HepG2 (cell line): Measurements from ENCODE around the gene PARVA. TPM values are rescaled to one million over a fixed set of nuclear protein-coding genes. Genes with fewer than 3 reads are reported as not detected.

Source experiments
- ATAC-seq: fragments of 200-7000 bp; cut with Tn5 transposase; 3 replicates; pipeline ENCODE4 v1.9.1; 2020; ENCODE audit warnings: mild to moderate bottlenecking, moderate library complexity
- BruUV-seq: library from RNA; stranded (reverse); fragments of 400-500 nt; replicated peaks from 2 replicates; lab custom pipeline; 2021; lab: Mats Ljungman, UMichigan
- CTCF ChIA-PET: fragments of 300-600 bp; formaldehyde crosslinking; extraction: SDS; loops from one replicate; lab custom pipeline; 2021; ENCODE audit warnings: low total read pairs, inconsistent platforms, low intra/inter-chr PET ratio; lab: Yijun Ruan, JAX
- POLR2A ChIA-PET: fragments of 350-600 bp; sonication (Branson Sonifier 250); formaldehyde crosslinking; loops from one replicate; lab custom pipeline; 2020; ENCODE audit warnings: antibody characterized with exemption, inconsistent platforms; lab: Yijun Ruan, JAX
- DNase-seq: peaks from one replicate; pipeline ENCODE4 v3.0.0-alpha.2; 2015; ENCODE audit warnings: low spot score
- FAIRE-seq: peaks from 3 replicates; lab custom pipeline; 2011; peaks lifted over from hg19 to GRCh38; lab: Jason Lieb, UNC
- H2AFZ ChIP-seq: one replicate; pipeline ENCODE4 v1.6.1; 2011; ENCODE audit warnings: low read length, inconsistent platforms
- H3K27ac ChIP-seq: fragments of 300-600 bp; 3 replicates; pipeline ENCODE4 v1.8.0; 2011; ENCODE audit warnings: mixed run types, mild to moderate bottlenecking, mixed read lengths, low read length, inconsistent platforms; ENCODE audit not compliant: insufficient read depth; ENCODE audit errors: extremely low read length
- H3K27me3 ChIP-seq, 2 experiments: fragments of 200-600 bp in 1 of 2; 2 replicates in 1 of 2; 3 replicates in 1 of 2; pipeline versions ENCODE4 v1.6.0 to v1.8.0; 2011; ENCODE audit warnings: low read length in 2 of 2, mild to moderate bottlenecking in 2 of 2, moderate library complexity in 2 of 2, inconsistent platforms in 1 of 2; ENCODE audit not compliant: insufficient read depth in 2 of 2, control insufficient read depth in 1 of 2
- H3K36me3 ChIP-seq, 2 experiments: fragments of 200-600 bp in 1 of 2; replicated peaks in 1 of 2; 2 replicates in 1 of 2; 3 replicates in 1 of 2; pipeline versions ENCODE4 v1.5.1 to v1.8.0; 2011; ENCODE audit warnings: low read length in 2 of 2, inconsistent platforms in 1 of 2; ENCODE audit not compliant: insufficient read depth in 2 of 2, control insufficient read depth in 1 of 2
- H3K4me1 ChIP-seq: 2 replicates; pipeline ENCODE4 v1.5.1; 2012; ENCODE audit warnings: low read length, inconsistent platforms; ENCODE audit not compliant: insufficient read depth
- H3K4me2 ChIP-seq: 2 replicates; pipeline ENCODE4 v1.6.0; 2011; ENCODE audit warnings: low read depth, low read length, inconsistent platforms
- H3K4me3 ChIP-seq, 3 experiments: fragments of 200-600 bp in 1 of 3; sonication (generic), shearing (Covaris generic) in 1 of 3; replicated peaks in 1 of 3; 2 replicates each; pipeline ENCODE4 v1.5.1; 2011 to 2016; ENCODE audit warnings: low read length in 3 of 3, inconsistent platforms in 2 of 3, low read depth in 2 of 3, mild to moderate bottlenecking in 2 of 3, control low read depth in 1 of 3, mixed read lengths in 1 of 3; ENCODE audit not compliant: insufficient read depth in 1 of 3
- H3K79me2 ChIP-seq: one replicate; pipeline ENCODE4 v1.6.1; 2011; ENCODE audit warnings: low read length, inconsistent platforms; ENCODE audit not compliant: insufficient read depth
- H3K9ac ChIP-seq: 2 replicates; pipeline ENCODE4 v1.6.0; 2011; ENCODE audit warnings: mild to moderate bottlenecking, low read depth, low read length, inconsistent platforms; ENCODE audit not compliant: insufficient read depth
- H3K9me3 ChIP-seq: 2 replicates; pipeline ENCODE4 v1.5.1; 2012; ENCODE audit warnings: mild to moderate bottlenecking, low read length
- H4K20me1 ChIP-seq: 2 replicates; pipeline ENCODE4 v1.6.0; 2011; ENCODE audit warnings: inconsistent platforms, mild to moderate bottlenecking, low read length, moderate library complexity; ENCODE audit not compliant: insufficient read depth
- MAFF ChIP-seq: IDR thresholded peaks from 2 replicates; pipeline ENCODE4 v1.6.1; 2011; ENCODE audit warnings: low read depth, low read length, improper control_type of control experiment
- MAFK ChIP-seq, 2 experiments: IDR thresholded peaks in 1 of 2; conservative IDR thresholded peaks in 1 of 2; 2 replicates each; pipeline ENCODE4 v1.6.1; 2011; ENCODE audit warnings: improper control_type of control experiment in 2 of 2, low read length in 2 of 2
- MXD4 ChIP-seq: IDR thresholded peaks from 2 replicates; pipeline ENCODE4 v1.6.1; 2016; ENCODE audit warnings: mild to moderate bottlenecking, missing biosample characterization, missing genetic modification reagents
- ZNF382 ChIP-seq: sonication (generic); formaldehyde crosslinking; IDR thresholded peaks from 2 replicates; pipeline ENCODE4 v1.5.0; 2020; ENCODE audit warnings: missing genetic modification reagents, mild to moderate bottlenecking, borderline replicate concordance
- ZNF724P ChIP-seq: sonication (generic); formaldehyde crosslinking; IDR thresholded peaks from 2 replicates; pipeline ENCODE4 v1.8.0; 2022; ENCODE audit warnings: missing genetic modification reagents, borderline replicate concordance
- ZNF776 ChIP-seq: sonication (generic); formaldehyde crosslinking; IDR thresholded peaks from 2 replicates; pipeline ENCODE4 v1.4.0; 2020; ENCODE audit warnings: mild to moderate bottlenecking, missing genetic modification reagents
- ZNF878 ChIP-seq: sonication (generic); formaldehyde crosslinking; IDR thresholded peaks from 2 replicates; pipeline ENCODE4 v1.8.1; 2023; ENCODE audit warnings: mild to moderate bottlenecking, missing genetic modification reagents, moderate library complexity
- ZSCAN21 ChIP-seq: sonication (generic); formaldehyde crosslinking; IDR thresholded peaks from 2 replicates; pipeline ENCODE4 v1.8.0; 2022; ENCODE audit warnings: mild to moderate bottlenecking, missing genetic modification reagents, moderate library complexity, borderline replicate concordance
- WGBS: methylation state at CpG from one replicate; pipeline ENCODE4 v1.1.6; 2017; ENCODE audit warnings: low lambda C conversion rate; 5-methylcytosine and 5-hydroxymethylcytosine counted together
- in situ Hi-C: cut with HindIII; loops from 2 replicates; pipeline ENCODE4 v1.10.0; 2017; ENCODE audit warnings: low pct_unique_long_range_greater_than_20kb; ENCODE audit not compliant: extremely low pct_ligation_motif_present
- intact Hi-C: fragments of 100-400 bp; cut with micrococcal nuclease; formaldehyde crosslinking; loops from one replicate; pipeline ENCODE4 v1.10.0; 2022; ENCODE audit not compliant: unreplicated experiment
- polyA plus RNA-seq, 8 experiments: library from polyadenylated mRNA; depleted of rRNA in 3 of 8; stranded (reverse) in 7 of 8; unstranded in 1 of 8; fragments of >200 nt; fragmentation: Illumina TruSeq in 4 of 8; extraction: Trizol in 4 of 8; gene quantifications; 2 replicates each; pipeline versions ENCODE4 v1.2.1 to v1.2.3, GENCODE V29; 2011 to 2016; ENCODE audit warnings: low read depth in 4 of 8, missing spikeins in 1 of 8, mixed read lengths in 1 of 8; ENCODE audit not compliant: insufficient read depth in 1 of 8
- total RNA-seq, 5 experiments: library from RNA; depleted of rRNA; stranded (reverse); fragments of >200 nt; fragmentation: Illumina TruSeq; extraction: Trizol; gene quantifications; 2 replicates each; pipeline ENCODE4 v1.2.3, GENCODE V29; 2016; ENCODE audit warnings: low read depth in 1 of 5
- TF ChIP-seq, protein P1 (sequence below): sonication (generic); formaldehyde crosslinking; IDR thresholded peaks from 2 replicates; pipeline ENCODE4 v1.4.0; 2020; ENCODE audit warnings: mild to moderate bottlenecking, missing genetic modification reagents, borderline replicate concordance
- TF ChIP-seq, protein P2 (sequence below): sonication (generic); formaldehyde crosslinking; IDR thresholded peaks from 2 replicates; pipeline ENCODE4 v1.8.0; 2022; ENCODE audit warnings: missing genetic modification reagents, low read depth, mild to moderate bottlenecking, borderline replicate concordance

Gene PARVA
- total and polyA plus RNA-seq, 2 of the 13 experiments (the other 11 are each of a cell fraction or from before 2014, with no cell fraction given) = 5.9 to 9.1 TPM

DNA sequence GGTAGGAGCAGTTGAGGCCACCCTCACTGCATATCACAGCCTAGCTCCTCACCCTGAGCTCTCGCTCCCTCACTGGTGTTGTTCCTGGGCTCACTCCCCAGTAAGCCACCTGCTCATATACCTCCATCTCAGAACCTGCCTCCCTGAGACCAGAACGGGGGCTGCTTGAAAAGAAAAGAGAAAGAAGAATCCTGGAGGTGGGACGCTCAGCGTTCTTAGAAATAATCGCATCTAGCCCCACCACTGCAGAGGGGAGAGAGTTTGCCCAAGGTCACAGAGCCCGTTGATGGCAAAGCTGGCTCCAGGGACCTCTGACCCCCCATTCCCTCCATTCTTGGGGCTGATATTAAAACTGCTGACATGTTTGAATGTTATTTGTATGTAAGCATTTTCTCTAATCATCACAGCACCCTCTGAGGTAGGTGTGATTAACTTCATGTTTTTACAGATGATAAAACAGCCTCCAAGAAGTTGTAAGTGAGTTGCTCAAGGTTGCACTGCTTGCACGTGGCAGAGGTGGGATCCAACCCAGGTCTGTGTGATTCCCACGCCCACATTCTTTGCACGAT is 164.3 kb downstream of the PARVA start:
- in situ Hi-C loops = no loop called here
- H3K9me3 ChIP-seq = no peaks in the 10 kb centered on the region
- H3K27ac ChIP-seq = no peak overlapping the region
- intact Hi-C loops = no loop called here
- H3K4me2 ChIP-seq = no peak overlapping the region
- no peaks in the 10 kb centered on the region for H3K4me1 ChIP-seq
- peak in 1 of 2 experiments; percentile 77; a peak in 3 of 4 replicates for TF ChIP-seq MAFK (conservative IDR thresholded peaks at IDR 0.05 in 1 of 2, IDR thresholded peaks at IDR 0.05 in 1 of 2; ENCODE audit: low read length in 2 of 2)
- peak; percentile 76 for TF ChIP-seq MAFF
- no peak for TF ChIP-seq ZNF382 (CRISPR knock-in tag)
- TF ChIP-seq, all 625 proteins: peak for 2
- 51% methylated on average over 7 of the region's 9 CpGs for WGBS
- no peak overlapping the region for H2AFZ ChIP-seq
- H3K9ac ChIP-seq = no peak overlapping the region
- ATAC-seq (no peak), FAIRE-seq (no peak), DNase-seq (no peak)
- no peaks in the 10 kb centered on the region for H3K36me3 ChIP-seq
- ChIA-PET POLR2A (no interaction called here), CTCF (no interaction called here)
- no peak overlapping the region for H3K4me3 ChIP-seq
- BruUV-seq = no TSS peak
- no peaks in the 10 kb centered on the region for H4K20me1 ChIP-seq
- H3K27me3 ChIP-seq = peaks cover 0 to 7% of the 10 kb centered on the region in 2 experiments; a peak in 1 of 5 replicates
- H3K79me2 ChIP-seq = no peaks in the 10 kb centered on the region

DNA sequence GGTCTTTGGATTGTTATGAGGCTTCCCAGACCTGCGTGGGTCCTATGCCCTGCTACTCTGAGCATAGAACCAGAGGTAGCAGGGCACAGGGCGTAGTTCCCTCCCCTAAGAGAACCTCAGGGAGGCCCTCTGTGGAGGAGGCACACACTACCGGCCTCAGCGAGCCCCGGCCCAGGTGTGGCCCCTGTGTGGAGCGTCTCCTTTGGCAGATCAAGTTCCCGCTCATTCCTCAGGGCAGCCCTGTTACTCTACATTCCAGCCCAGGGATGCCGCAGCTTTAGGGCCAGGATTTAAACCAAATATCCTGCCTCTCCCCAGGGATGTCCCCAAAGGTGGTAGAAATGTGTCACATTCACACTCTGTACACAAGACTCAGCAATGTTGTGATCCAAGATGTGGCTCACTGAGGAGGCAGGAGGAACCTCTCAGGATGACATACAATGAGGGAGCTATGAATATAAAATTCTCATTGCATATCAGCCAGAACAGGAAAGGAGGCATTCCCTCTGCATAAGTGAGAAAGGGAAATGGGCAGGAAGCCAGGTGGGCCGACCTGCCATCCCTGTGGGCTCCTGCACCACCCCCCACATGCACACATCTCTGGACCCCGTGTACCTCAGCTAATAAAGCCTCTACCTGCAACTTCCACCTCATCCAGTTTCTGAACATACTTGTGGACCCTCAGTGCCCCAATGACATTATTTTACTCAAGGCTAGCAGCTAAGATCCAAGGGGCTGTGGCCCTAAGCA is 165.0 kb downstream of the PARVA start:
- BruUV-seq = no TSS peak
- H2AFZ ChIP-seq = no peak overlapping the region
- no peak overlapping the region for H3K27ac ChIP-seq
- CTCF ChIA-PET = no interaction called here
- H3K36me3 ChIP-seq = no peaks in the 10 kb centered on the region
- intact Hi-C loops = no loop called here
- DNase-seq (no peak), ATAC-seq (no peak), FAIRE-seq (no peak)
- H3K9ac ChIP-seq = no peak overlapping the region
- no peaks in the 10 kb centered on the region for H3K9me3 ChIP-seq
- H4K20me1 ChIP-seq = no peaks in the 10 kb centered on the region
- 21% methylated on average over 3 of the region's 10 CpGs for WGBS
- in situ Hi-C loops = no loop called here
- peaks cover 0 to 7% of the 10 kb centered on the region in 2 experiments; a peak in 1 of 5 replicates for H3K27me3 ChIP-seq
- no peaks in the 10 kb centered on the region for H3K4me1 ChIP-seq
- H3K4me3 ChIP-seq = no peak overlapping the region
- POLR2A ChIA-PET = no interaction called here
- H3K79me2 ChIP-seq = no peaks in the 10 kb centered on the region
- H3K4me2 ChIP-seq = no peak overlapping the region
- TF ChIP-seq ZNF776 (CRISPR knock-in tag) (no peak), ZNF724P (CRISPR knock-in tag) (no peak), MXD4 (CRISPR knock-in tag) (no peak), ZSCAN21 (CRISPR knock-in tag) (no peak), ZNF878 (CRISPR knock-in tag) (no peak)
- TF ChIP-seq, protein P1, sequence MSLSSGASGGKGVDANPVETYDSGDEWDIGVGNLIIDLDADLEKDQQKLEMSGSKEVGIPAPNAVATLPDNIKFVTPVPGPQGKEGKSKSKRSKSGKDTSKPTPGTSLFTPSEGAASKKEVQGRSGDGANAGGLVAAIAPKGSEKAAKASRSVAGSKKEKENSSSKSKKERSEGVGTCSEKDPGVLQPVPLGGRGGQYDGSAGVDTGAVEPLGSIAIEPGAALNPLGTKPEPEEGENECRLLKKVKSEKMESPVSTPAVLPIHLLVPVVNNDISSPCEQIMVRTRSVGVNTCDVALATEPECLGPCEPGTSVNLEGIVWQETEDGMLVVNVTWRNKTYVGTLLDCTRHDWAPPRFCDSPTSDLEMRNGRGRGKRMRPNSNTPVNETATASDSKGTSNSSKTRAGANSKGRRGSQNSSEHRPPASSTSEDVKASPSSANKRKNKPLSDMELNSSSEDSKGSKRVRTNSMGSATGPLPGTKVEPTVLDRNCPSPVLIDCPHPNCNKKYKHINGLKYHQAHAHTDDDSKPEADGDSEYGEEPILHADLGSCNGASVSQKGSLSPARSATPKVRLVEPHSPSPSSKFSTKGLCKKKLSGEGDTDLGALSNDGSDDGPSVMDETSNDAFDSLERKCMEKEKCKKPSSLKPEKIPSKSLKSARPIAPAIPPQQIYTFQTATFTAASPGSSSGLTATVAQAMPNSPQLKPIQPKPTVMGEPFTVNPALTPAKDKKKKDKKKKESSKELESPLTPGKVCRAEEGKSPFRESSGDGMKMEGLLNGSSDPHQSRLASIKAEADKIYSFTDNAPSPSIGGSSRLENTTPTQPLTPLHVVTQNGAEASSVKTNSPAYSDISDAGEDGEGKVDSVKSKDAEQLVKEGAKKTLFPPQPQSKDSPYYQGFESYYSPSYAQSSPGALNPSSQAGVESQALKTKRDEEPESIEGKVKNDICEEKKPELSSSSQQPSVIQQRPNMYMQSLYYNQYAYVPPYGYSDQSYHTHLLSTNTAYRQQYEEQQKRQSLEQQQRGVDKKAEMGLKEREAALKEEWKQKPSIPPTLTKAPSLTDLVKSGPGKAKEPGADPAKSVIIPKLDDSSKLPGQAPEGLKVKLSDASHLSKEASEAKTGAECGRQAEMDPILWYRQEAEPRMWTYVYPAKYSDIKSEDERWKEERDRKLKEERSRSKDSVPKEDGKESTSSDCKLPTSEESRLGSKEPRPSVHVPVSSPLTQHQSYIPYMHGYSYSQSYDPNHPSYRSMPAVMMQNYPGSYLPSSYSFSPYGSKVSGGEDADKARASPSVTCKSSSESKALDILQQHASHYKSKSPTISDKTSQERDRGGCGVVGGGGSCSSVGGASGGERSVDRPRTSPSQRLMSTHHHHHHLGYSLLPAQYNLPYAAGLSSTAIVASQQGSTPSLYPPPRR (CRISPR knock-in tag) = no peak
- TF ChIP-seq, protein P2, sequence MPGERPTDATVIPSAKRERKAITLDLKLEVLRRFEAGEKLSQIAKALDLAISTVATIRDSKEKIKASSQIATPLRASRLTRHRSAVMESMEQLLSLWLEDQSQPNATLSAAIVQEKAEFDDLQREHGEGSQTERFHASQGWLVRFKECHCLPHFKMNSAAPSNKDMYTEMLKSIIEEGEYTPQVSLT (CRISPR knock-in tag) = no peak
